RWPE2 (cell line): Measurements from ENCODE around the gene ATF6B.

Source experiments
- ATAC-seq: fragments of 200-7000 bp; cut with Tn5 transposase; 3 replicates; pipeline ENCODE4 v1.9.1; 2021; ENCODE audit warnings: low read depth
- DNase-seq: peaks from one replicate; pipeline ENCODE4 v3.0.0-alpha.2; 2020; ENCODE audit warnings: low spot score
- H3K27ac ChIP-seq: fragments of 450-650 bp; 2 replicates; pipeline ENCODE4 v1.5.1; 2017; ENCODE audit warnings: mild to moderate bottlenecking; ENCODE audit not compliant: poor library complexity, severe bottlenecking
- H3K27me3 ChIP-seq: fragments of 250-450 bp; sonication (Bioruptor Pico); 2 replicates; pipeline ENCODE4 v1.5.1; 2021; ENCODE audit warnings: mild to moderate bottlenecking, moderate library complexity; ENCODE audit not compliant: insufficient read depth, poor library complexity, severe bottlenecking
- H3K36me3 ChIP-seq: fragments of 250-450 bp; sonication (Bioruptor Pico); 2 replicates; pipeline ENCODE4 v1.5.1; 2020; ENCODE audit warnings: low read depth, mild to moderate bottlenecking, moderate library complexity
- H3K4me1 ChIP-seq: fragments of 250-450 bp; sonication (Bioruptor Pico); 2 replicates; pipeline ENCODE4 v1.5.1; 2021; ENCODE audit warnings: mild to moderate bottlenecking, moderate library complexity; ENCODE audit not compliant: insufficient read depth, poor library complexity, severe bottlenecking
- H3K4me3 ChIP-seq: fragments of 250-450 bp; sonication (Bioruptor Pico); 2 replicates; pipeline ENCODE4 v1.5.1; 2021; ENCODE audit warnings: mild to moderate bottlenecking, moderate library complexity; ENCODE audit not compliant: severe bottlenecking
- H3K9me3 ChIP-seq: fragments of 250-450 bp; sonication (Bioruptor Pico); 2 replicates; pipeline ENCODE4 v1.5.1; 2021; ENCODE audit warnings: mild to moderate bottlenecking, moderate library complexity; ENCODE audit not compliant: severe bottlenecking
- TF ChIP-seq, protein P1 (sequence below): fragments of 450-650 bp; IDR thresholded peaks from one replicate; pipeline ENCODE4 v1.5.1; 2017; ENCODE audit warnings: mild to moderate bottlenecking, moderate library complexity; ENCODE audit not compliant: poor library complexity, severe bottlenecking

The ATF6B gene

GRCh38 chr6:32082478-32082877 is 45.6 kb downstream of the ATF6B start:
- no peaks in the 10 kb centered on the region for H3K27me3 ChIP-seq
- no peak for ATAC-seq
- H3K4me1 ChIP-seq, result peaks cover 52% of the 10 kb centered on the region
- DNase-seq, result no peak
- H3K4me3 ChIP-seq, result no peak overlapping the region
- H3K9me3 ChIP-seq, result no peaks in the 10 kb centered on the region
- no peaks in the 10 kb centered on the region for H3K36me3 ChIP-seq
- H3K27ac ChIP-seq, result peak overlapping the region; percentile 68
- TF ChIP-seq, protein P1, sequence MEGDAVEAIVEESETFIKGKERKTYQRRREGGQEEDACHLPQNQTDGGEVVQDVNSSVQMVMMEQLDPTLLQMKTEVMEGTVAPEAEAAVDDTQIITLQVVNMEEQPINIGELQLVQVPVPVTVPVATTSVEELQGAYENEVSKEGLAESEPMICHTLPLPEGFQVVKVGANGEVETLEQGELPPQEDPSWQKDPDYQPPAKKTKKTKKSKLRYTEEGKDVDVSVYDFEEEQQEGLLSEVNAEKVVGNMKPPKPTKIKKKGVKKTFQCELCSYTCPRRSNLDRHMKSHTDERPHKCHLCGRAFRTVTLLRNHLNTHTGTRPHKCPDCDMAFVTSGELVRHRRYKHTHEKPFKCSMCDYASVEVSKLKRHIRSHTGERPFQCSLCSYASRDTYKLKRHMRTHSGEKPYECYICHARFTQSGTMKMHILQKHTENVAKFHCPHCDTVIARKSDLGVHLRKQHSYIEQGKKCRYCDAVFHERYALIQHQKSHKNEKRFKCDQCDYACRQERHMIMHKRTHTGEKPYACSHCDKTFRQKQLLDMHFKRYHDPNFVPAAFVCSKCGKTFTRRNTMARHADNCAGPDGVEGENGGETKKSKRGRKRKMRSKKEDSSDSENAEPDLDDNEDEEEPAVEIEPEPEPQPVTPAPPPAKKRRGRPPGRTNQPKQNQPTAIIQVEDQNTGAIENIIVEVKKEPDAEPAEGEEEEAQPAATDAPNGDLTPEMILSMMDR, result no peak

- peak overlapping the region; percentile 68 for H3K27ac ChIP-seq
- H3K4me3 ChIP-seq, result no peak overlapping the region
- H3K9me3 ChIP-seq, result no peaks in the 10 kb centered on the region
- TF ChIP-seq, protein P1, result no peak
- peaks cover 55% of the 10 kb centered on the region for H3K4me1 ChIP-seq
- H3K36me3 ChIP-seq, result no peaks in the 10 kb centered on the region
- H3K27me3 ChIP-seq, result no peaks in the 10 kb centered on the region
- no peak for DNase-seq
- ATAC-seq, result peak; percentile 37; the same call in 2 of the 3 replicates
Measured at GRCh38 chr6:32081168-32081990, 46.7 kb downstream of the ATF6B start.

GRCh38 chr6:32079566-32080290 is 48.3 kb downstream of the ATF6B start:
- no peaks in the 10 kb centered on the region for H3K9me3 ChIP-seq
- no peak overlapping the region for H3K4me3 ChIP-seq
- H3K36me3 ChIP-seq, result no peaks in the 10 kb centered on the region
- H3K4me1 ChIP-seq, result peaks cover 51% of the 10 kb centered on the region
- no peaks in the 10 kb centered on the region for H3K27me3 ChIP-seq
- DNase-seq (no peak), ATAC-seq (no peak; the same call in 2 of the 3 replicates)
- TF ChIP-seq, protein P1, result no peak
- H3K27ac ChIP-seq, result peak overlapping the region; percentile 68

DNA sequence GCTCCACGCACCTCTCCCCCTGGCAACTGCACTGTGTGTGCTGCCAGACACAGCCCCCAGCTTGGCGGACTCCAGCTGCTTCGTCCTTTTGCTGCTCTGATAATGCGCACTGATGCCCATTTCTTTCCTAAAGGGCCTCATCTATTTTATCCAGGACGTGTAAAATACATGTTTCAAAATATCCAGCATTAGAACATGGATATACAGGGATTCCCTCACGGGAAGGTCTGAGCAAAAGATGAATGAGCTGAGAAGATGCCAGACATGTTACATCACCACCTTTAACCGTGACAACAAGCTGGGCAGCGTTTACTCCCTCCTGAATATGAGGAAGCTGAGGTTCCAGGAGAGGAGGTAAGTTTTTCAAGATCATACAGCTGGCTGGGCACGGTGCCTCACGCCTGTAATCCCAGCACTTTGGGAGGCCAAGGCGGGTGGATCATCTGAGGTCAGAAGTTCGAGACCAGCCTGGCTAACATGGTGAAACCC is 51.7 kb downstream of the ATF6B start:
- ATAC-seq, result peak; percentile 74
- H3K36me3 ChIP-seq, result no peaks in the 10 kb centered on the region
- no peak overlapping the region for H3K4me3 ChIP-seq
- no peaks in the 10 kb centered on the region for H3K9me3 ChIP-seq
- TF ChIP-seq, protein P1, result no peak
- H3K27ac ChIP-seq, result peak overlapping the region; percentile 44
- no peaks in the 10 kb centered on the region for H3K27me3 ChIP-seq
- peaks cover 27% of the 10 kb centered on the region for H3K4me1 ChIP-seq
- DNase-seq, result no peak
